ENCODE measurements around the gene LRRC71.

LRRC71 gene

GRCh38 chr1:156945881-156946661 is 25.6 kb downstream of the LRRC71 start:
- DNase-seq (ENCODE audit: low read depth in 2 of 2) = no peak

GRCh38 chr1:156947127-156947526 is 26.7 kb downstream of the LRRC71 start:
- DNase-seq (ENCODE audit: low read depth in 2 of 2) = no peak

GRCh38 chr1:156947818-156948525 is 27.5 kb downstream of the LRRC71 start:
- no peak for DNase-seq (ENCODE audit: low read depth in 2 of 2)

- no peak for DNase-seq (ENCODE audit: low read depth in 2 of 2)
Observed at GRCh38 chr1:156948708-156949107, 28.3 kb downstream of the LRRC71 start.

GRCh38 chr1:156949127-156949526 is 28.7 kb downstream of the LRRC71 start:
- no peak for DNase-seq (ENCODE audit: low read depth in 2 of 2)

GRCh38 chr1:156951371-156951770 is 30.9 kb downstream of the LRRC71 start:
- no peak for DNase-seq (ENCODE audit: low read depth in 2 of 2)

- DNase-seq (ENCODE audit: low read depth in 2 of 2) = no peak
Observed at GRCh38 chr1:156953571-156953970, 33.1 kb downstream of the LRRC71 start.

- no peak for DNase-seq (ENCODE audit: low read depth in 2 of 2)
Observed at GRCh38 chr1:156956333-156956732, 35.9 kb downstream of the LRRC71 start.

GRCh38 chr1:156957634-156958033 is 37.2 kb downstream of the LRRC71 start:
- DNase-seq (ENCODE audit: low read depth in 2 of 2) = no peak

- no peak for DNase-seq (ENCODE audit: low read depth in 2 of 2)
Observed at GRCh38 chr1:156958247-156958714, 37.8 kb downstream of the LRRC71 start.

- no peak for DNase-seq (ENCODE audit: low read depth in 2 of 2)
Observed at GRCh38 chr1:156959414-156959813, 39.0 kb downstream of the LRRC71 start.

GRCh38 chr1:156959925-156960324 is 39.5 kb downstream of the LRRC71 start:
- no peak for DNase-seq (ENCODE audit: low read depth in 2 of 2)

- DNase-seq (ENCODE audit: low read depth in 2 of 2) = peak in 1 of 2 experiments; percentile 11
Observed at GRCh38 chr1:156961709-156962108, 41.3 kb downstream of the LRRC71 start.

GRCh38 chr1:156963621-156964020 is 43.2 kb downstream of the LRRC71 start:
- peak; percentile 4 to 9 for DNase-seq (ENCODE audit: low read depth in 2 of 2)

- DNase-seq (ENCODE audit: low read depth in 2 of 2) = no peak
Observed at GRCh38 chr1:156964441-156964840, 44.0 kb downstream of the LRRC71 start.

GRCh38 chr1:156969496-156969895 is 49.1 kb downstream of the LRRC71 start:
- no peak for DNase-seq (ENCODE audit: low read depth in 2 of 2)

GRCh38 chr1:156970017-156970416 is 49.6 kb downstream of the LRRC71 start:
- no peak for DNase-seq (ENCODE audit: low read depth in 2 of 2)

GRCh38 chr1:156973417-156973816 is 53.0 kb downstream of the LRRC71 start:
- DNase-seq (ENCODE audit: low read depth in 2 of 2) = no peak

GRCh38 chr1:156975084-156975483 is 54.7 kb downstream of the LRRC71 start:
- DNase-seq (ENCODE audit: low read depth in 2 of 2) = no peak

- no peak for DNase-seq (ENCODE audit: low read depth in 2 of 2)
Observed at GRCh38 chr1:156980551-156980950, 60.1 kb downstream of the LRRC71 start.
